Measurements from ENCODE around the gene TBCB.
"Not testable (repeated sequence)": the region's sequence is repeated elsewhere in the genome, so short reads cannot be mapped to it uniquely, and the experiment has no call there.

Gene TBCB, protein sequence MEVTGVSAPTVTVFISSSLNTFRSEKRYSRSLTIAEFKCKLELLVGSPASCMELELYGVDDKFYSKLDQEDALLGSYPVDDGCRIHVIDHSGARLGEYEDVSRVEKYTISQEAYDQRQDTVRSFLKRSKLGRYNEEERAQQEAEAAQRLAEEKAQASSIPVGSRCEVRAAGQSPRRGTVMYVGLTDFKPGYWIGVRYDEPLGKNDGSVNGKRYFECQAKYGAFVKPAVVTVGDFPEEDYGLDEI

DNA sequence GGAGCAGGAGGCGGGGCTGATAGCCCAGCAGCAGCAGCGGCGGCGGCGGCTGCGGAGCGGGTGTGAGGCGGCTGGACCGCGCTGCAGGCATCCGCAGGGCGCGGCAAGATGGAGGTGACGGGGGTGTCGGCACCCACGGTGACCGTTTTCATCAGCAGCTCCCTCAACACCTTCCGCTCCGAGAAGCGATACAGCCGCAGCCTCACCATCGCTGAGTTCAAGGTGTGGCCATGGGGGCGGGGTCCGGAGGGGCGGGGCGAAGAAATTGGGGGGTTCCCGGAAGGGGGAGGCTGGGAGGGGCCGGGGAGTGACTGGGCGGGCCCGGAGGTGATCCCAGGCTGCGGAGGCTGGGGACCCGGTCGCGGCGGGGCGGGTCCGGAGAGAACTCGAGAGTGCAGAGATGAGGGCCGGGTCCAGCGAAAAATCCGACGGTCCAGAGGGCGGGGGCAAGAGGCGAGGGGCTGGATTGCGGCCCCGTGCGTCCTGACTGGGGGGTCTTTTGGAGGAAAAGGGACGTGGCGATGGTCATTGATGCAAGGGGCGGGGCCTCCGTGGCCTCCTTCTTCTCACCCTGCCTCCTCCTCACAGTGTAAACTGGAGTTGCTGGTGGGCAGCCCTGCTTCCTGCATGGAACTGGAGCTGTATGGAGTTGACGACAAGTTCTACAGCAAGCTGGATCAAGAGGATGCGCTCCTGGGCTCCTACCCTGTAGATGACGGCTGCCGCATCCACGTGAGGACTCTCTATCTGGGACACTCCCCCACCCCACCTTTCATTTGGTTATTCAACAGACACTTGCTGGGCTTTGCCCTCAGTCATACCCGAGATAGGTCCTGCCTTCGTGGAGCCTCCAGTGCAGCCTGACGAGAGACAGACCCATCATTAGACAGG, at the start of gene TBCB:
Gene TBCB, plus strand, starts transcription at position 16 of the 891 bp plus-strand sequence. Its CDS starts 93 bp downstream, at position 109.
- peak; percentile 16 for DNase-seq (ENCODE audit: low read depth)

DNA sequence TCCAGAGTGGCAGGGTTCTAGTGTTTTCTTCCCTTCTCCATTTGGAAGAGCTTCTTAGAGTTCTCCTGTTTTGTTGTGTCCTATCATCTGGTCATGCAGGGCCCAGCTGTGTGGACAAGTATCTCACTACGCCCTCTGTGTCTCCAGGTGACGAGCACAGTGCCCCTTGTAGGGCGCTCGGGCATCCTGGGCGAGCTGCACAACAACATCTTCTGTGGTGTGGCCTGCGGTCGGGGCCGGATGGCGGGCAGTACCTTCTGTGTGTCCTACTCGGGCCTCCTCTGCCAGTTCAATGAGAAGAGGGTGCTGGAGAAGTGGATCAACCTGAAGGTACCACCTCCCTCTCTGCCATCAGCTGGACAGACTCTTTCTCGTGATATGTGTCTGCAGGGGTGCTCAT, 47.6 kb upstream of the TBCB start:
- no peak for DNase-seq (ENCODE audit: low read depth)

DNA sequence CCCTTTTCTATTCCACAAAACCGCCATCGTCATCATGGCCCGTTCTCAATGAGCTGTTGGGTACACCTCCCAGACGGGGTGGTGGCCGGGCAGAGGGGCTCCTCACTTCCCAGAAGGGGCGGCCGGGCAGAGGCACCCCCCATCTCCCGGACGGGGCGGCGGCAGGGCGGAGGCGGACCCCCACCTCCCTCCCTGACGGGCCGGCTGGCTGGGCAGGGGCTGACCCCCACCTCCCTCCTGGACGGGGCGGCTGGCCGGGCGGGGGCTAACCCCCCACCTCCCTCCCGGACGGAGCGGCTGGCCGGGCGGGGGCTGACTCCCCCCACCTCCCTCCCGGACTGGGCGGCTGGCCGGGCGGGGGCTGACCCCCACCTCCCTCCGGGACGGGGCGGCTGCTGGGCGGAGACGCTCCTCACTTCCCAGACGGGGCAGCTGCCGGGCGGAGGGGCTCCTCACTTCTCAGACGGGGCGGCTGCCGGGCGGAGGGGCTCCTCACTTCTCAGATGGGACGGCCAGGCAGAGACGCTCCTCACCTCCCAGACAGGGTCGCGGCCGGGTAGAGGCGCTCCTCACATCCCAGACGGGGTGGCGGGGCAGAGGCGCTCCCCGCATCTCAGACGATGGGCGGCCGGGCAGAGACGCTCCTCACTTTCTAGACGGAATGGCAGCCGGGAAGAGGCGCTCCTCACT, 46.3 kb upstream of the TBCB start:
- not testable (repeated sequence) for DNase-seq (ENCODE audit: low read depth)

DNA sequence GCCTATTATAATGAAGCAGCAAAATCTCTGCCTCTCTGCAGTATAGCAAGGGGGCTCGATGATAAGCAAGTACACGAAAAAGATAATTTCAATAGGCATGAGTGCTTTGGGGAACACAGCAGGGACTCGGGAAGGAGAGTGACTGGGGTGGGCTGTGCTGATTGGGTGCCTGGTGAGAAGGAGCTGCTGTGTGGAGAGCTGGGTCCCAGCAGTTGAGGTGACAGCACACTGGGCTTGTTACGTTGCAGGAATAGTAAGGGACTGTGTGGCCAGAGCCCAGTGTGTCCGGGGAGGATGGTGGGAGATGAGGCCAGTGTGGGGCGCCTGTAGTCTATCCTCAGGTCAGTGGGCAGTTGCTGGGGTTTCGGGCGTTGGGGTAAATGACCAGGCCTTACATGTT, 43.2 kb upstream of the TBCB start:
- DNase-seq (ENCODE audit: low read depth), result no peak

DNA sequence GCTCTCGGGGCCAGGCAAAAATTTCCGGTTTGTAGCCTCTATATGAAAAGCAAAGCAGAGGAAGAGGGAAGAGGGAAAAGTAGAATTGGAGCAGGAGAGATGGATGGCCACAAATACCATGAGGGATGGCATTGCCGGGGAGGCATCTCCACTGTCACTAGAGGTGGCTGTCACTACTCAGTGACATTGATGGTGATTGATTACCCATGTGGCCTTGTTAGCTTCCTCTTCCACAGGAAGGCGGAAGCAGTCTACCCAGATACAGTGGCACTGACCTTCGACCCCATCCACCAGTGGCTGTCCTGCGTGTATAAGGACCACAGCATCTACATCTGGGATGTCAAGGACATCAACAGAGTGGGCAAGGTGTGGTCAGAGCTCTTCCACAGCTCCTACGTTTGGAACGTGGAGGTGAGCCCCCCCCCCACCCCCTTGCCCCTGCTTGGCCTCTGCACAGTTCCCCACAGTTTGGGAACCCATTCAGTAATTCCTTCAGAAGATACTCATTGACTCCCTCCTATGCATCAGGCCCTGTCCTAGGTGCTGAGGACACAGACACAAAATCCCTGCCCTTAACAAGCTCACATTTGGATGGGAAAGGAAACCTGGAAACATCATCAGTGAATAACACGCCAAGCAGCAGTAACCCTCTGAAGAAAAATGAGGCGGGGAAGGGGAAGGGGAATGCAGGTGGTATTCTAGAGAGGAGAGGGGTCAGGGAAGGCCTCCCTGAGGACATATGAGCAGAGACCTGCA, 42.0 kb upstream of the TBCB start:
- DNase-seq (ENCODE audit: low read depth), result no peak

DNA sequence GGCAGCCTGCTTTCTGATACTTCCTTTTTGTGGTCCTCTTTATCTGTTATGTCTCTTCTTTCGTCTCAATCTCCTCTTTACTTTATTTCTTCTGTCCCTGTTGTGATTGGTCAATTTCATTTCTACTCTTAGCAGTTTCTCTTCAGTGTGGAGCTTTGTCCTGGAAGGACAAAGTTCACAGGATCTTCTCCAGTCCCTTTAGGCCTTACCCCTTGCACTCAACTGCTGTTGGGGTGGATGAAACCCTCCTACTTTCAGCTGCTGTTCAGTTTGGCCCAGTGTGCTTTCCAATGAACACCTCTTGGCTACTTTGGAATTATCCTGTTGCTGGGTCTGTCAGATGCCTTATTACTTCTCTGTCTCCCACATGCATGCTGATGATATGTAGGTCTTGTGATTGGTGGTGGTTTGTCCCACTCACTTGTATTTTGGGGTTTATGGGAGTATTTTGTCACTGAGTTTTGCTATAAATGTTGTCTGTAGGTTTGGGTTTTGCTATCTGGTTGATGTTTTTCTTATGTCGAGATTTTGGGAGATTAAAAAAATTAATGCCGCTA, 35.8 kb upstream of the TBCB start:
- no peak for DNase-seq (ENCODE audit: low read depth)

DNA sequence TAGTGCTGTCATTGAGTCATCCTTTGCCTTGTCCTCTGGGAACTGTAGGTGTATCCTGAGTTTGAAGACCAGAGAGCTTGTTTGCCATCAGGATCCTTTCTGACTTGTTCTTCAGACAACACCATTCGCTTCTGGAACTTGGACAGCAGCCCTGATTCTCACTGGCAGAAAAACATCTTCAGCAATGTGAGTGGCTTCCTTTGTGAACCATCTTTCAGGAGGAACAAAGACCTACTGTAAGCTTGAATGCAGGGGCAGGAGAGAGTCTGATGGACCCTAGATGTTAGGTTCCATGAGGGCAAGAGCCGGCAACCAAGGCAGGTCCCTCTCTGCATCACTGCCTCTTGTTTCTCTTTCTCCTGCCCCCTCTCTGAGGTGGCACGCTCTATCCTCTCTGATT, 33.9 kb upstream of the TBCB start:
- no peak for DNase-seq (ENCODE audit: low read depth)

DNA sequence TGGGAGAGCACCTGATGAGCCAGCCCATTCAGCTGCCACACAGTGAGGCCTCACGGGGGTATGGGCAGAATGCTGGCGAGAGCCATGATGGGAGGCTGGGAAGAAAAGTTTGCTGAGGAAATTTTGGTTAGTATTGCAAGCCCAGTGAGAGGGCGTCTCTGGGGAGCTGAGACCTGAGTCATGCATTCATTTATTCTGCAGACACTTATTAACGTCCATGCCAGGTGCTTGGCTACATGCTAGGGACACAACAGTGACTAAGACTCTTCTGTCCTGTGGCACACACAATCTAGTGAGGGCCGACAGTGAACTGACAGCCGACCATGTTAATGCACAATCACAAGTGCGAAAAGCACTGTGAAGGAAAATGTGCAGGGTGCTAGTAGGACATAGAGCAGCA, 33.4 kb upstream of the TBCB start:
- no peak for DNase-seq (ENCODE audit: low read depth)

DNA sequence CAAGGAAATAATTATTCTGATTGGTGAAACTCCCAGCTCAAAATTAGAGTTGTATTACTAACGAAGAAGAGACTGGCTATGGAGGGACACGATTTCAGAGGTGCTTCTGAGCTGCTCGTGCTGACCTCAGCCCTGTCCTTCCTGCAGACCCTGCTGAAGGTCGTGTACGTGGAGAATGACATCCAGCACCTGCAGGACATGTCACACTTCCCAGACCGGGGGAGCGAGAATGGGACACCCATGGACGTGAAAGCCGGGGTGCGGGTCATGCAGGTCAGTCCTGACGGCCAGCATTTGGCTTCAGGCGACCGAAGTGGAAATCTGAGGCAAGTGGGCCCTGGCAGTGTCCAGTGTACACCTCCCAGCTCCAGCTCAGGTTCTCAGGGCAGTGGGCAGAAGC, 32.4 kb upstream of the TBCB start:
- DNase-seq (ENCODE audit: low read depth), result no peak

DNA sequence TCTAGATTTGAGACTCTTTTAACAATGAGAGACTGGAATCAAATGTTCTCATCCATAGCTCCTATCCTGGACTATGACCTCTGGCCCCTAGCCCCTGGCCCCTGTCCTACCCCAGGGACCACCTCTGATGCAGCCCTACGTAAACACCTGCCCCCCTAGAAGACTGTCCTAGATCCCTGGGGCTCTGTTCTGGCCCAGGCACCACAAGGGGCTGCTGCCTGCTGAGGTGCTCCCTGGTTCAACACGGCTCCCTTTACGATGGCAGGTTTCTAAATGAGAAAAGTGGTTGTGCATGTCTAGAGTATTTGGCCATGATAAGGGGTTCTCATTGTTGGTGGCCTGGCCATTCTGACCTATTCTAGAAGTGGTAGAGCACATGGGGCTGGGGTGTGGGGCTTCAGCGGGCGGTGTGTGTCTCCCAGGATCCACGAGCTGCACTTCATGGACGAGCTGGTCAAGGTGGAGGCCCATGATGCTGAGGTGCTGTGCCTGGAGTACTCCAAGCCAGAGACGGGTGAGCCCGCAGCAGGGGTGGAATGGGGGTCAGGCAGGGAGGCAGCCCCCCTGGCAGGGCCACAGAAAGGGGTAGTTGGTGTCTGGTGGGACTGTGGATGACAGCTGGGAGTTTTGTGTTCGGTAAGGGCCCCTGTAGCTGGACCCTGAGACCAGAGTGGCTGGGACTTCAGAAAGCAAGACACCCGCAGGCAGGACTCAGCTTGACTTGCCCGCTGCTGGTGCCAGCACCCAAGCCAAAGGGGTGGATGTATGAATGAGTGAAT, 30.8 kb upstream of the TBCB start:
- no peak for DNase-seq (ENCODE audit: low read depth)

DNA sequence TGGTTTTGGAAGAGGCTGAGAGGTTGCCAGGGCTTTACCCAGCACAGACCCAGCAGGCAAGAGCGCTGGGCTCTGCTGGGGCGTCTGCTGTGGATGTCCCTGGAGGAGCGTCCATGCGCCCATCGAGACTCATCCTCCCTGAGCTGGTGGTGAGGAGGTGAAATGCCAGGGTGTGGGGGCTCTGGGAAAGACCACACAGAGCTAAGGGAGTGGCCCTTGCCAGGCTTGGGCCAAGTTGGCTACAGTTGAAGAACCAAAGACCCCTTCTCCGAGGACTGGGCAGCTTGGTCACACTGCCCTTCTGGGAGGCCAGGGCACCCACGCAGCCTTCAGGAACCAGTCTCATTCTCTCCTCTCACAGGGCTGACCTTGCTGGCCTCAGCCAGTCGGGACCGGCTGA, 28.9 kb upstream of the TBCB start:
- no peak for DNase-seq (ENCODE audit: low read depth)

DNA sequence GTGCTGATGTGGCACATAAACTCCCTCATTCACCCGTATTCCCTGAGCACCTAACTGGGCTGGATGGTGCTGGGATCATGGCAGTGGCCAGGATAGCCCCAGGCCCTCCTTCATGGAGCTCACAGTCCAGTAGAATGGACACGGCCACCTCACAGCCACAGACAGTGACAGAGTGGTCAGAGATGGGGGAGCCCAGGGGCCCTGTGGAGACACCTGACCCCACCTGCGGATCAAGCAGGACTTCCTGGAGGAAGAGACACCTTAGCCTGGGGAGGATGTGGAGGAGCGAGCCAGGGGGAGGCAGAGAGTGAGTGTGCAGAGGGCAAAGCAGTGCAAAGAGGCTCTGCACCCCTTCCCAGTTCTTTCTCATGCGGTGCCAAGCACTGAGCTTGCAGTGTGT, 25.4 kb upstream of the TBCB start:
- no peak for DNase-seq (ENCODE audit: low read depth)

DNA sequence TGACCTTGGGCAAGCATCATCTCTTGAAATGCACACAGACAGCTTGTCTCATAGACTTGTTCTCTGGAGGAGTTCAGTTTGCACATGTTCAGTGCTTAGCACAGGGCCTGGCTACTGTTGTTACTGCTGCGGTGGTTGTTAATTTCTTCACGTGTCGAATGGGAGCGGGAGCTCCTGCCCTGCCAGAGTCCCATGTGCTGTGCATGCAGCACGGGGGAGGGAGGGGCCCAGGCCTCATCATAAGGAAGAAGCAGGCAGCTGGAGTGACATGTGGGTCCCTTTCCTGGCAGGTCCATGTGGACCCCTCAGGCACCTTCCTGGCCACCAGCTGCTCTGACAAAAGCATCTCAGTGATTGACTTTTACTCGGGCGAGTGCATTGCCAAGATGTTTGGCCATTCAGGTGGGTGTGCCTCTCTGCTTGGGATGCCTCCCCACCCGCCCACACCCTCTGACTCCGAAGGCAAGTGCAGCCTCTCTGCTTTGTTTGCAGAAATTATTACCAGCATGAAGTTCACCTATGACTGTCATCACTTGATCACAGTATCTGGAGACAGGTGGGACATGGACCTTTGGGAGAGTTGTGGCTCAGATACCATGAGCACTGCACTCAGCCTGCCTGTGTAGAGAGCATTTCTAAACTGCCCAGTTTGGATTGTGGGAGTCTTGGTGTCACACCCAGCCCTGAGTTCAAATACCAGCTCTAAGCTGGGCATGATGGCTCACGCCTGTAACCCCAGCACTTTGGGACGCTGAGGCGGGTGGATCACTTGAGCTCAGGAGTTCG, 24.2 kb upstream of the TBCB start:
- DNase-seq (ENCODE audit: low read depth), result no peak

DNA sequence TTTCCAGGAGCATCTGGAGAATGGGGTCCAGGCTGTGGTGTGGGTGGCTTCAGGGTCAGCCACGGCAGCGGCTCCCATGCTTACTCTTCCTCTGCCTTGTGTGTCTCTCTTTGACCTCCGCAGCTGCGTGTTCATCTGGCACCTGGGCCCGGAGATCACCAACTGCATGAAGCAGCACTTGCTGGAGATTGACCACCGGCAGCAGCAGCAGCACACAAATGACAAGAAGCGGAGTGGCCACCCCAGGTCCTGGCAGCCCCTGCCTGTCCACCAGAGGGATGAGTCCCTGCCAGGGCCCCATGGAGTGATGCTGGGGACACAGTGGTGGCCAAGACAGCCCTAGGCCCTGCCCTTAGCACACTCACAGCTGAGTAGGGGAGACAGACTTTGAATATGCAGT, 22.7 kb upstream of the TBCB start:
- DNase-seq (ENCODE audit: low read depth), result no peak

DNA sequence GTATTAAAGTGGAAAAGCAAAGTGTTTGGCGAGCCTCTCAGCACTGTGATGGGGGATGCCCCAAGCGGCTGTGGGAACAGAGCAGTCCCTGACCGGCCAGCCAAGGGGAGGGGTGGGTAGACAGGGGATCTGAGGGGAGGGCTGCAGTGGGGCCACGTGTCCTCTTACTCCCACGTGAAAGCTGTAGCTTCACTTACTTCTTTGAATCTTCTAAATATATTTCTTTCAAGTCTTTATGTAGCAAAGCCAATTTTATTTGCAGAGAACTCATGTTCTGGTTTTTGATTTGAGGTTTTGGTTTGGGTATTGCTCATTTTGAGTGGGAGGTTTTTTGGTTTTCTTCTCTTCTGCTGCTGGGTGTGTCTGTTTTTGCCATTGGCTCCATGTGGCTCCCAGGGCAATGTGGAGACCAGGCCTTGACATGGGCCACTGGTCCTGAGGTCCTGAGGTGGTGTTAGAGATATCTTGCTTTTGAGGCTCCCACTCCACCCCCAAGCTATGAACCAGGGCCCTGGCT, 22.1 kb upstream of the TBCB start:
- no peak for DNase-seq (ENCODE audit: low read depth)

DNA sequence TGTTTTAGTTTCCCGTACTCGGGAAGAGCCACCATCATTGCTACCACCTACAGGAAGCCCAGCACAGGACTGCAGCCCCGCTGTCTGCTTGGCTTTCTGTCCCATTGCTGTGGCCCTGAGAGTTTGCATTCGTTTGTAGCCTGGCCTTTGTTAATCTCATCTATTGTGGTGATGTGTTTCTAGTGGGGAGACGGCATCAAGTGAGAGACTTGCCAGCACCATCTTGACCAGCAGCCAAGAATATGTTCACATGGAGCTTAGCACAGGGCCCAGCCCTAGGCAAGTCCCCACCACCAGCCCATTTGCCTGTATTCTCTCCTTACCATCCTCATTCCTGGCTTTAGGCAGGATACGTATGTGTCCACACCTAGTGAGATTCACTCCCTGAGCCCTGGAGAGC, 21.6 kb upstream of the TBCB start:
- no peak for DNase-seq (ENCODE audit: low read depth)

DNA sequence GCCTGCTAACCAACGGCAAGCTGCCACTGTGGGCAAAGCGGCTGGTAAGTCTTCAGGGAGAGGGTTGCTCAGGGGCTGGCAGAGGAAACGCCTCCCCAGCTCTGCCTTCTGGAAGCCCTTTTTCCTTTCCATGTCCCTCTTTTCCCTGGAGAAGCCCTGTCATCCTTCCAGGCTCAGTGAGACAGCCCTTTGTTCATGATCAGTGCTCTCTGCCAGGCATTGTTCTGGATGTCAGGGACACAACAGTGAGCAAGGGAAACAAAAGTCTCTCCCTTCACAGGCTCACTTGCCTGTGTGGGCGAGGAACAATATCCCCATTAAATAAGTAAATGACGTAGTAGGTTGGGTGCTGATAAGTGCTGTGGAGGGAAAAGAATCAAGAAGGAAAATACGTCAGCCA, 18.2 kb upstream of the TBCB start:
- DNase-seq (ENCODE audit: low read depth), result no peak

DNA sequence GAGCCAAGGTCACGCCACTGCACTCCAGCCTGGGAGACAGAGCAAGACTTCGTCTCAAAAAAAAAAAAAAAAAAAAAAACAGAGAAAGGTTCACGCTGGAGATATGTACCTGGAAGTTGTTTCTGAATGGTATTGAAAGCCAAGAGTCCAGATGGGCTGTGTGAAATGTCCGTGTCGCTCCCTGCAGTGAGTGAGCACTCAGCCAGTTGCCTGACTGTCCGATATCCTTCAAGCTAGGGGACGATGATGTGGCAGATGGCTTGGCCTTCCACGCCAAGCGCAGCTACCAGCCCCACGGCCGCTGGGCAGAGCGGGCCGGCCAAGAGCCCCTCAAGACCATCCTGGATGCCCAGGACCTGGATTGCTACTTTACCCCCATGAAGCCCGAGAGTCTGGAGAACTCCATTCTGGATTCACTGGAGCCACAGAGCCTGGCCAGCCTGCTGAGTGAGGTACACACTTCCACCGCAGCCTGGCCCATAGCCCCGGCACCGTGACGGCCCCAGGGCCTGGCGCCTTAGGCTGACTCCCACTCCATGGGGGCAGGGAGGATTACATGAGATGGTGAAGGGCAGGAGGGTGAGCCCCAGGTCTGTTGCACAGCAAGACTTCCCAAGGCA, 16.0 kb upstream of the TBCB start:
- no peak for DNase-seq (ENCODE audit: low read depth)

DNA sequence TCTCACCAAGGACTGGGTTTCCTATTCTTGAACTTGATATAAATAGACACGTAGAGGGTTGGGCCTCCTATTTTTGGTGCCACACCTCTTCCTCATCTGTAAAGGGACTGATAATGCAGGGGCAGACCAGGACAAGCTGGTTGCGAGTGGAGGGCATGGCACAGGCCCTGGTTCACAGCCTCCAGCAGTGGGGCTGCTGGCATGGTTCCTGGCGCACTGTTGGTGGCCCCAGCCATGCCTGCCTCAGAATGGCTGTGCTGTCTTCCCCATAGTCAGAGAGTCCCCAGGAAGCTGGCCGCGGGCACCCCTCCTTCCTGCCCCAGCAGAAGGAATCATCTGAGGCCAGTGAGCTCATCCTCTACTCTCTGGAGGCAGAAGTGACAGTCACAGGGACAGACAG, 14.8 kb upstream of the TBCB start:
- DNase-seq (ENCODE audit: low read depth), result no peak
